Measurements from ENCODE around the gene BARHL2.

Gene BARHL2

GRCh38 chr1:90731382-90732050 is 14.4 kb upstream of the BARHL2 start:
- peaks cover 68 to 76% of the 10 kb centered on the region in 2 donors for H3K27me3 ChIP-seq (ENCODE audit: control insufficient read depth in 2 of 2, insufficient read depth in 2 of 2, low read length in 2 of 2)
- no peaks in the 10 kb centered on the region for H3K36me3 ChIP-seq (ENCODE audit: control insufficient read depth in 2 of 2, insufficient read depth in 2 of 2, low read length in 2 of 2)
- no peak overlapping the region for H3K4me3 ChIP-seq (ENCODE audit: low read length in 2 of 2)
- H3K27ac ChIP-seq (ENCODE audit: low read depth in 2 of 2, low read length in 2 of 2): no peak overlapping the region
- H3K9me3 ChIP-seq (ENCODE audit: control insufficient read depth in 2 of 2, low read length in 2 of 2): no peaks in the 10 kb centered on the region
- H3K4me1 ChIP-seq (ENCODE audit: control insufficient read depth in 2 of 2, insufficient read depth in 2 of 2, low read length in 2 of 2): peaks cover 8 to 13% of the 10 kb centered on the region in 2 donors
- no peak overlapping the region for H3K9ac ChIP-seq (ENCODE audit: low read depth in 1 of 2, low read length in 2 of 2)

DNA sequence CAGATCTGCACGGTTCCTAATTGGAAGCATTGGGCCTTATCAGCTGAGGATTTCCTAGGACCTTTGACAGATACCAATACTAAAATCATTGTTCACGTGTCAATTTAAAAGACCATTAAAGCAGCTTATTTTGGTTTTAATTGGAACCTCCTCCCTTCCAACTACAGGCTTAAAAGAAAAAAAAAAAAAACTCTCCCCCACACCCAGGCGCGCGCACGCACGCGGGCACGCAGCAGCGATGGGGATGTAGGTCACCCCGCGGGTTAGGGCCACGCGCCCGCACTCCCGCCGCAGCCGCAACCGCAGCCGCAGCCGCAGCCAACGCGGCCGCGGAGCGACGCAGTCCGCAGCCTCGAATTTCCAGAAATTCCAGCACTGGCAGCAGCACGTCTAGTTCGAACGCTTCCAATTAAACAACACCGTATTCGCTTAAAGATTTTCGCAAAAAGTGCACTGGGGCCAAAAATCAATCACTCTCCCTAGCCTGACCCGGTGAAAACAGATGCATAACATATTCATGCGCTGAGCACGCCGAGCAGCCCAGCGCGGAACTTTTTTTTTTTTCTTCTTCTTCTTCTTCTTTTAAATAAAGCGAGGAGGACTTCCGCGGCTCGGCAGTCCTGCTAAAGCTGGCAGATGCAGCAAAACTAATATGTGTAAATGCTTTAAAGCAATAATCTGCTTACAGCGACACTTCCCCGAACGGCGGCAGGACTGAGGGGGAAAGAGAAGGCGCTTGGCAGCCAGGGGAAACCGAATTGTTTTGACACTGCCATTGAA is 13.3 kb upstream of the BARHL2 start:
- Histone ChIP-seq H3K36me3 (ENCODE audit: control insufficient read depth in 2 of 2, insufficient read depth in 2 of 2, low read length in 2 of 2) (no peaks in the 10 kb centered on the region), H3K4me3 (ENCODE audit: low read length in 2 of 2) (peak overlapping the region in 1 of 2 donors; percentile 37), H3K4me1 (ENCODE audit: control insufficient read depth in 2 of 2, insufficient read depth in 2 of 2, low read length in 2 of 2) (peaks cover 13 to 21% of the 10 kb centered on the region in 2 donors), H3K27ac (ENCODE audit: low read depth in 2 of 2, low read length in 2 of 2) (no peak overlapping the region), H3K9me3 (ENCODE audit: control insufficient read depth in 2 of 2, low read length in 2 of 2) (no peaks in the 10 kb centered on the region), H3K27me3 (ENCODE audit: control insufficient read depth in 2 of 2, insufficient read depth in 2 of 2, low read length in 2 of 2) (peaks cover 74 to 86% of the 10 kb centered on the region in 2 donors), H3K9ac (ENCODE audit: low read depth in 1 of 2, low read length in 2 of 2) (no peak overlapping the region)

- peaks cover 82 to 92% of the 10 kb centered on the region in 2 donors for H3K27me3 ChIP-seq (ENCODE audit: control insufficient read depth in 2 of 2, insufficient read depth in 2 of 2, low read length in 2 of 2)
- peak overlapping the region in 1 of 2 donors; percentile 14 for H3K4me3 ChIP-seq (ENCODE audit: low read length in 2 of 2)
Measured at GRCh38 chr1:90729504-90730242, 12.6 kb upstream of the BARHL2 start.

GRCh38 chr1:90728502-90729287 is 11.6 kb upstream of the BARHL2 start:
- H3K9me3 ChIP-seq (ENCODE audit: control insufficient read depth in 2 of 2, low read length in 2 of 2): no peaks in the 10 kb centered on the region
- H3K4me1 ChIP-seq (ENCODE audit: control insufficient read depth in 2 of 2, insufficient read depth in 2 of 2, low read length in 2 of 2): peaks cover 19 to 28% of the 10 kb centered on the region in 2 donors
- no peak overlapping the region for H3K9ac ChIP-seq (ENCODE audit: low read depth in 1 of 2, low read length in 2 of 2)
- H3K27ac ChIP-seq (ENCODE audit: low read depth in 2 of 2, low read length in 2 of 2): no peak overlapping the region
- peaks cover 91 to 97% of the 10 kb centered on the region in 2 donors for H3K27me3 ChIP-seq (ENCODE audit: control insufficient read depth in 2 of 2, insufficient read depth in 2 of 2, low read length in 2 of 2)
- H3K4me3 ChIP-seq (ENCODE audit: low read length in 2 of 2): no peak overlapping the region
- no peaks in the 10 kb centered on the region for H3K36me3 ChIP-seq (ENCODE audit: control insufficient read depth in 2 of 2, insufficient read depth in 2 of 2, low read length in 2 of 2)

More at GRCh38 chr1:90729504-90730242, 12.6 kb upstream of the BARHL2 start:
- Histone ChIP-seq H3K36me3 (ENCODE audit: control insufficient read depth in 2 of 2, insufficient read depth in 2 of 2, low read length in 2 of 2) (no peaks in the 10 kb centered on the region), H3K4me1 (ENCODE audit: control insufficient read depth in 2 of 2, insufficient read depth in 2 of 2, low read length in 2 of 2) (peaks cover 17 to 26% of the 10 kb centered on the region in 2 donors), H3K9me3 (ENCODE audit: control insufficient read depth in 2 of 2, low read length in 2 of 2) (no peaks in the 10 kb centered on the region), H3K9ac (ENCODE audit: low read depth in 1 of 2, low read length in 2 of 2) (no peak overlapping the region), H3K27ac (ENCODE audit: low read depth in 2 of 2, low read length in 2 of 2) (no peak overlapping the region)

DNA sequence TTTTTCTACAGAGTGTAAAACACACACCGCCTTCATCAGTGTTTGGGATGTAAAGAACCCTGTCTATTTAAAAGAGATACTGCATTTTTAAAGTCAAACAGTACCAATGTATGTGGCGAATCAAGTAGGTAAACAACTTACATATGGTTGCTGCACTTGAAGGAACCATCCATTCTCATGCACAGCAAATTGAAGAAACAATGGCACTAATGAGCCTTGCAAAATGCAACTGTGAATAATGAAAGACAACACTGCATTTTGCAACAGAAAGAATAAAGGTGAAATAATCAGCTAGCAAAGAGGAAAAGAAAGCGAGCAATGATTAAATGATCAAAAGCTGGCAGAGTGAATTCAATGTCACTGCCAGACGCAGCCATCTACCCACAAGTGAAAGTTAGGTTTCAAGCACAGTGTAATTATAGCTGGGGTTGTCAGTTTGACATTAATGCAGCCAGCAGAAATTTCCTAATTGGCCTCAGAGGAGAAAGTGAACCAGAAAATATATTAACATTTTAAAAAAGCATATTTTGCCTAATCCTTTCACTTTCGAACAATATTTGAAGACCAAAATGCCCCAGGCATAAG is 10.9 kb upstream of the BARHL2 start:
- Histone ChIP-seq H3K9me3 (ENCODE audit: control insufficient read depth in 2 of 2, low read length in 2 of 2) (no peaks in the 10 kb centered on the region), H3K4me1 (ENCODE audit: control insufficient read depth in 2 of 2, insufficient read depth in 2 of 2, low read length in 2 of 2) (peaks cover 22 to 29% of the 10 kb centered on the region in 2 donors), H3K27ac (ENCODE audit: low read depth in 2 of 2, low read length in 2 of 2) (no peak overlapping the region), H3K4me3 (ENCODE audit: low read length in 2 of 2) (no peak overlapping the region), H3K27me3 (ENCODE audit: control insufficient read depth in 2 of 2, insufficient read depth in 2 of 2, low read length in 2 of 2) (peaks cover 93 to 100% of the 10 kb centered on the region in 2 donors), H3K9ac (ENCODE audit: low read depth in 1 of 2, low read length in 2 of 2) (no peak overlapping the region), H3K36me3 (ENCODE audit: control insufficient read depth in 2 of 2, insufficient read depth in 2 of 2, low read length in 2 of 2) (no peaks in the 10 kb centered on the region)

DNA sequence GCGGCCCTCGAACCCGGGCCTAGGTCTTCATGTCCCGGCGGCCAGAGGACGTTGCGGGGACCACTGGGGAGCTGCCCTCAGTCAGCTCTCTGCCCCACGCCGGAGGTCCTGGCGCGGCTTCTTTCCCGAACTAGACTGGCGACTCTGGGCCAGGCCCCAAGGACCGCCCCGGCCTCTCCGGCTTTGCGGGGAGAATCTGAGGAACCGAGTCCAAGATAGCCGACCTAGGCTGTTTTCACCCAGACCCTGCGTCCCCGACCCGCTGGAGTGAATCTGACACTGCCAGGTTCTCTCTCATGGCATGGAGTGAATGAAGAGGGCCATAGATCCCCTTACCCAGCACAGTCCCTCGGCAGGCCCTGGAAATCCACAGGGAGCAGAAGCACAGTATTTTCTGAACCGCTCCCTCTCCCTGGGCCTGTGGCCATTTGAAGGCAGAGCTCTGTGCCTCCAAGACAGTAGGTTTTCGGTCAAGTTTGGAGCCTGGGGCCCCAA is 9.9 kb upstream of the BARHL2 start:
- Histone ChIP-seq H3K36me3 (ENCODE audit: control insufficient read depth in 2 of 2, insufficient read depth in 2 of 2, low read length in 2 of 2) (no peaks in the 10 kb centered on the region), H3K9me3 (ENCODE audit: control insufficient read depth in 2 of 2, low read length in 2 of 2) (no peaks in the 10 kb centered on the region), H3K27me3 (ENCODE audit: control insufficient read depth in 2 of 2, insufficient read depth in 2 of 2, low read length in 2 of 2) (peaks cover 92 to 100% of the 10 kb centered on the region in 2 donors), H3K4me1 (ENCODE audit: control insufficient read depth in 2 of 2, insufficient read depth in 2 of 2, low read length in 2 of 2) (peaks cover 22 to 29% of the 10 kb centered on the region in 2 donors), H3K4me3 (ENCODE audit: low read length in 2 of 2) (no peak overlapping the region), H3K27ac (ENCODE audit: low read depth in 2 of 2, low read length in 2 of 2) (no peak overlapping the region), H3K9ac (ENCODE audit: low read depth in 1 of 2, low read length in 2 of 2) (no peak overlapping the region)

DNA sequence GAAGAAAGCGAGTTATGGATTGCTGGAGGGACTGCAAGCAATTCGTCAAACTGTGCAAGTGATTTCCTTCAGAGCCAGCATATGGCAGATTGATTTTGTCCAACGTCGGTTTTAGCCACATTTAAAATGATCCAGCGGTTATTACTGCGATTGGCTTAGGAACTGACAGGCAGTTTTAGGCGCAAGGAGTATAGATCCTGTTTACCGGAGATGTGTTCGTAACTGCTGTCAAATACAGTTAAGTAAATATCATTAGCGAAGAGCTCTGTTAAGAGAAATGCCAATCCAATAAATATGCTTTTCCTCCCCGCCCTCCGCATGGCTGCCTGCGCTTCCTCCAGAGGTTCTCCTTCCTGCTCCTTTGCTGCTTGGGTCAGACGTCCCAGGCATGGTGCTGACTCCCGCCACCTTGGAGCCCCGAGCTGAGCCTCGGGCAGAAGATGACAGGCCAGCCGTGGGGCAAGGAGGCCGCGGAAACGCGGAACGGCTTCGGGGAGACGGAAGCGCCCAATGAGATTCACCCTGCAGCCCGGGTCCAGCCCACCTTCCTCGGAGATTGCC is 9.4 kb upstream of the BARHL2 start:
- H3K4me1 ChIP-seq (ENCODE audit: control insufficient read depth in 2 of 2, insufficient read depth in 2 of 2, low read length in 2 of 2): peaks cover 22 to 29% of the 10 kb centered on the region in 2 donors
- no peak overlapping the region for H3K27ac ChIP-seq (ENCODE audit: low read depth in 2 of 2, low read length in 2 of 2)
- H3K4me3 ChIP-seq (ENCODE audit: low read length in 2 of 2): no peak overlapping the region
- peaks cover 91 to 100% of the 10 kb centered on the region in 2 donors for H3K27me3 ChIP-seq (ENCODE audit: control insufficient read depth in 2 of 2, insufficient read depth in 2 of 2, low read length in 2 of 2)
- no peaks in the 10 kb centered on the region for H3K36me3 ChIP-seq (ENCODE audit: control insufficient read depth in 2 of 2, insufficient read depth in 2 of 2, low read length in 2 of 2)
- no peaks in the 10 kb centered on the region for H3K9me3 ChIP-seq (ENCODE audit: control insufficient read depth in 2 of 2, low read length in 2 of 2)
- H3K9ac ChIP-seq (ENCODE audit: low read depth in 1 of 2, low read length in 2 of 2): no peak overlapping the region

DNA sequence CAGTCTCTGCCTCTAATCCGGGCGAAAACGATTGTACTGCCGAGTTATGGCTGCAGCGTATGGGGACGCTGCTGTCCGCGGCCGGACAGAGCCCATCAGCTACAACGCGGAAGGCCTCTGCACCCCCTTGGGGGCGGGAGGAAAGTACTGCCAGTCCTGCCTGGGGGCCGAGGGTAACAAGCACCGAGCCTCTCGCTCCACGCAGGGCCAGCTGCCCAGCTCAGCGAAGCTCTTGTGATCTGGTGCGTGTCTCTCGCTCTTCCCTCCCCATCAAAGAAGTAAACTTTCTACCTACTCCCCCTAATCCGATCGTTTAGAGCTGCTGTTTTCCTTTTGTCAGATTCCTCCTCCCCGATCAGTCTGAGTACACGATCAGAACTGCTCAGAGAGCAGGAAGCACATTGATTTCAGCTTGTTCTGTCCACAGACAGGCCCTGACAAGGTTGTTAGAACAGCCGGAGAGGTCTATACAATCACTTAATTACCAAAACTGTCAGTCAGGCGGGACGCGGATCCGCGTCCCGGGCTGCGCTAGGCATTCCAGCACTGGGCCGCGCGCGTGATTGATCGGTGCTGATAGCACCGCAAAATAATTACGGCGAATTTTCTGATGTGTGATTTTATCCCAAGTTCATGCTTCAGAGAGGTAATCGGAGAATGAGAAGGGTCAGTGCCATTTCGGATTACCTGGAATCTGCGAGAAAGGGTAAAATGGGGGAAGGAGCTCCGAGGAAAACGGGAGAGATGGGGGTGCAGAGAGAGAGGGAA is 8.7 kb upstream of the BARHL2 start:
- Histone ChIP-seq H3K36me3 (ENCODE audit: control insufficient read depth in 2 of 2, insufficient read depth in 2 of 2, low read length in 2 of 2) (no peaks in the 10 kb centered on the region), H3K27ac (ENCODE audit: low read depth in 2 of 2, low read length in 2 of 2) (no peak overlapping the region), H3K4me3 (ENCODE audit: low read length in 2 of 2) (peak overlapping the region in 1 of 2 donors; percentile 51), H3K4me1 (ENCODE audit: control insufficient read depth in 2 of 2, insufficient read depth in 2 of 2, low read length in 2 of 2) (peaks cover 22 to 29% of the 10 kb centered on the region in 2 donors), H3K9me3 (ENCODE audit: control insufficient read depth in 2 of 2, low read length in 2 of 2) (no peaks in the 10 kb centered on the region), H3K27me3 (ENCODE audit: control insufficient read depth in 2 of 2, insufficient read depth in 2 of 2, low read length in 2 of 2) (peaks cover 85 to 99% of the 10 kb centered on the region in 2 donors), H3K9ac (ENCODE audit: low read depth in 1 of 2, low read length in 2 of 2) (no peak overlapping the region)
